ENCODE measurements around the gene COL3A1.

DNA sequence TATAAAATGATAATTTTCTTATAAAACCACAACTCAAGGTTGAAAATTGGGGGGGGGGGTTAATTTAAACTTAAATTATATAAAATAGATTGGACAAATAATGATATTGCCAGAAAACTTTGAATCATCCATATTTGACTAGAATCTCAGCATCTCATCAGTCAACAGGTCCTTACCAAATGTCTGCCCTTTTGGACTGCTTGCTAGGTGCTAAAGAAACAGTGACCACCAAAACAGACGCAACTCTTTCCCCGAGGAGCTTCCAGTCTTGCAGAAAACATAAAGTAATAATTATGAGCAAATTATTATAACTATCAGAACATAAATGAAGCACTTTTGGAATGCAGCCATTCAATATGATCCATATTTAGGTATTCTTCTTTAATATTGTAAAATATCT is 8.6 kb upstream of the COL3A1 start:
- TF ChIP-seq CTCF (IDR thresholded peaks at IDR 0.05) (no peak), EZH2 (IDR thresholded peaks at IDR 0.05) (no peak)
